ENCODE data around the gene SSR2. TPM values are rescaled to one million over a fixed set of nuclear protein-coding genes. Genes with fewer than 3 reads are reported as not detected.
"Not testable (repeated sequence)": the region's sequence is repeated elsewhere in the genome, so short reads cannot be mapped to it uniquely, and the experiment has no call there.

SSR2 gene
- polyA plus RNA-seq, 3 donors = 221 to 387 (median 237) TPM

GRCh38 chr1:156002188-156002911, 18.4 kb downstream of the SSR2 start:
- H3K27ac ChIP-seq (ENCODE audit: low read depth, low read length) = no peak overlapping the region

GRCh38 chr1:156001662-156002171, 19.0 kb downstream of the SSR2 start:
- WGBS, 3 donors = 40 to 68% (median 58%) methylated on average over 4 of the region's 4 CpGs

More at GRCh38 chr1:156002188-156002911, 18.4 kb downstream of the SSR2 start:
- 63 to 77% (median 67%) methylated on average over 3 of the region's 3 CpGs for WGBS, 3 donors

GRCh38 chr1:156001021-156001661, 19.6 kb downstream of the SSR2 start:
- no peak overlapping the region for H3K27ac ChIP-seq (ENCODE audit: low read depth, low read length)
- WGBS, 3 donors = 57 to 68% (median 60%) methylated on average over 10 of the region's 10 CpGs

More at GRCh38 chr1:156001662-156002171, 19.0 kb downstream of the SSR2 start:
- no peak overlapping the region for H3K27ac ChIP-seq (ENCODE audit: low read depth, low read length)

- no peak overlapping the region for H3K27ac ChIP-seq (ENCODE audit: low read depth, low read length)
- 82 to 89% (median 89%) methylated on average over 1 of the region's 1 CpG for WGBS, 3 donors
Measured at GRCh38 chr1:155999964-156000363, 20.8 kb downstream of the SSR2 start.

GRCh38 chr1:155996166-155996565, 24.6 kb downstream of the SSR2 start:
- H3K27ac ChIP-seq (ENCODE audit: low read depth, low read length) = no peak overlapping the region
- 33 to 45% (median 45%) methylated on average over 2 of the region's 2 CpGs for WGBS, 3 donors

GRCh38 chr1:155993595-155993994, 27.2 kb downstream of the SSR2 start:
- WGBS, 3 donors = 74 to 82% (median 81%) methylated on average over 3 of the region's 3 CpGs
- H3K27ac ChIP-seq (ENCODE audit: low read depth, low read length) = no peak overlapping the region

GRCh38 chr1:155990005-155990739, 30.6 kb downstream of the SSR2 start:
- WGBS, 3 donors = 57 to 88% (median 70%) methylated on average over 6 of the region's 6 CpGs
- no peak overlapping the region for H3K27ac ChIP-seq (ENCODE audit: low read depth, low read length)

- WGBS, 3 donors = 18 to 30% (median 20%) methylated on average over 9 of the region's 9 CpGs
- H3K27ac ChIP-seq (ENCODE audit: low read depth, low read length) = no peak overlapping the region
Measured at GRCh38 chr1:155989242-155990004, 31.3 kb downstream of the SSR2 start.

- not testable (repeated sequence) for H3K27ac ChIP-seq (ENCODE audit: low read depth, low read length)
- 81 to 87% (median 84%) methylated on average over 11 of the region's 11 CpGs for WGBS, 3 donors
Measured at GRCh38 chr1:155984903-155985645, 35.7 kb downstream of the SSR2 start.

- H3K27ac ChIP-seq (ENCODE audit: low read depth, low read length) = no peak overlapping the region
- WGBS, 3 donors = 52 to 87% (median 84%) methylated on average over 7 of the region's 7 CpGs
Measured at GRCh38 chr1:155984341-155984740, 36.4 kb downstream of the SSR2 start.

- peak overlapping the region; percentile 17 for H3K27ac ChIP-seq (ENCODE audit: low read depth, low read length)
- 18 to 63% (median 30%) methylated on average over 4 of the region's 4 CpGs for WGBS, 3 donors
Measured at GRCh38 chr1:155983191-155984024, 37.3 kb downstream of the SSR2 start.

GRCh38 chr1:155982106-155982505, 38.6 kb downstream of the SSR2 start:
- peak overlapping the region; percentile 25 for H3K27ac ChIP-seq (ENCODE audit: low read depth, low read length)
- WGBS, 3 donors = 46 to 75% (median 51%) methylated on average over 7 of the region's 7 CpGs

- H3K27ac ChIP-seq (ENCODE audit: low read depth, low read length) = peak overlapping the region; percentile 25
- 31 to 60% (median 33%) methylated on average over 6 of the region's 6 CpGs for WGBS, 3 donors
Measured at GRCh38 chr1:155981266-155982088, 39.3 kb downstream of the SSR2 start.

GRCh38 chr1:155979597-155980343, 41.0 kb downstream of the SSR2 start:
- H3K27ac ChIP-seq (ENCODE audit: low read depth, low read length) = peak overlapping the region; percentile 19
- WGBS, 3 donors = 1 to 62% (median 10%) methylated on average over 4 of the region's 4 CpGs

GRCh38 chr1:155978973-155979429, 41.8 kb downstream of the SSR2 start:
- H3K27ac ChIP-seq (ENCODE audit: low read depth, low read length) = peak overlapping the region; percentile 93
- WGBS, 3 donors = 1 to 28% (median 3%) methylated on average over 8 of the region's 8 CpGs

All from adipose tissue (tissue), 3 donors.